ACC112 (cell line): ENCODE data around the gene ADO.

Experiments used
- H2AFZ ChIP-seq: fragments of 200-600 bp; sonication (generic); one replicate; pipeline ENCODE4 v1.6.0; 2017; ENCODE audit warnings: antibody characterized with exemption, low read length; ENCODE audit not compliant: unreplicated experiment
- H3K27ac ChIP-seq: fragments of 200-600 bp; sonication (generic); 2 replicates; pipeline ENCODE4 v1.5.1; 2014; ENCODE audit warnings: low read depth, mild to moderate bottlenecking, antibody characterized with exemption, low read length, moderate library complexity
- H3K27me3 ChIP-seq: fragments of 200-600 bp; sonication (generic); 2 replicates; pipeline ENCODE4 v1.6.1; 2014; ENCODE audit warnings: mild to moderate bottlenecking, antibody characterized with exemption, low read length, moderate library complexity, mixed read lengths; ENCODE audit not compliant: insufficient read depth
- H3K36me3 ChIP-seq: fragments of 200-600 bp; sonication (generic); 2 replicates; pipeline ENCODE4 v1.6.1; 2016; ENCODE audit warnings: mild to moderate bottlenecking, antibody characterized with exemption, low read length, moderate library complexity, mixed read lengths; ENCODE audit not compliant: insufficient read depth
- H3K4me1 ChIP-seq: fragments of 200-600 bp; sonication (generic); one replicate; pipeline ENCODE4 v1.6.1; 2016; ENCODE audit warnings: low read length, mixed read lengths; ENCODE audit not compliant: insufficient read depth, unreplicated experiment, control insufficient read depth
- H3K4me3 ChIP-seq: fragments of 200-600 bp; sonication (generic); 2 replicates; pipeline ENCODE4 v1.5.1; 2014; ENCODE audit warnings: mild to moderate bottlenecking, low read depth, low read length
- H3K79me2 ChIP-seq: fragments of 200-600 bp; sonication (generic); one replicate; pipeline ENCODE4 v1.6.0; 2016; ENCODE audit warnings: low read length; ENCODE audit not compliant: control insufficient read depth, unreplicated experiment, insufficient read depth

Gene ADO

GRCh38 chr10:62804356-62805230 is at the start of gene ADO:
TSS of gene ADO (plus strand) at chr10:62804720. CDS start at chr10:62805060, 340 bp downstream.
- Histone ChIP-seq H3K36me3 (no peaks in the 10 kb centered on the region), H3K79me2 (peaks cover 39% of the 10 kb centered on the region), H3K27ac (peak within 1 kb of the TSS; percentile 87), H3K4me3 (peak within 1 kb of the TSS; percentile 95), H2AFZ (peak within 1 kb of the TSS; percentile 90), H3K27me3 (no peaks in the 10 kb centered on the region), H3K4me1 (peaks cover 9% of the 10 kb centered on the region)

- Histone ChIP-seq H3K27ac (no peak overlapping the region), H3K27me3 (peaks cover 35% of the 10 kb centered on the region), H2AFZ (no peak overlapping the region), H3K4me1 (no peaks in the 10 kb centered on the region), H3K4me3 (no peak overlapping the region), H3K79me2 (no peaks in the 10 kb centered on the region), H3K36me3 (no peaks in the 10 kb centered on the region)
These were observed 49.6 kb upstream of the ADO start for GRCh38 chr10:62754963-62755362.

GRCh38 chr10:62755662-62756653 is 48.6 kb upstream of the ADO start:
- Histone ChIP-seq H3K27ac (no peak overlapping the region), H3K36me3 (no peaks in the 10 kb centered on the region), H3K4me1 (no peaks in the 10 kb centered on the region), H3K79me2 (no peaks in the 10 kb centered on the region), H2AFZ (no peak overlapping the region), H3K27me3 (peaks cover 35% of the 10 kb centered on the region), H3K4me3 (no peak overlapping the region)

- Histone ChIP-seq H3K36me3 (no peaks in the 10 kb centered on the region), H3K79me2 (no peaks in the 10 kb centered on the region), H3K27ac (no peak overlapping the region), H3K4me1 (no peaks in the 10 kb centered on the region), H3K4me3 (no peak overlapping the region), H3K27me3 (peaks cover 19% of the 10 kb centered on the region), H2AFZ (no peak overlapping the region)
These were observed 44.8 kb upstream of the ADO start for GRCh38 chr10:62759599-62760175.

GRCh38 chr10:62760401-62760800 is 44.1 kb upstream of the ADO start:
- no peaks in the 10 kb centered on the region for H3K4me1 ChIP-seq
- H2AFZ ChIP-seq = no peak overlapping the region
- no peaks in the 10 kb centered on the region for H3K36me3 ChIP-seq
- no peak overlapping the region for H3K4me3 ChIP-seq
- H3K79me2 ChIP-seq = no peaks in the 10 kb centered on the region
- H3K27me3 ChIP-seq = peaks cover 15% of the 10 kb centered on the region
- no peak overlapping the region for H3K27ac ChIP-seq

GRCh38 chr10:62761115-62761514 is 43.4 kb upstream of the ADO start:
- Histone ChIP-seq H3K4me3 (no peak overlapping the region), H3K27me3 (peaks cover 8% of the 10 kb centered on the region; the same call in 1 of the 2 replicates), H3K36me3 (no peaks in the 10 kb centered on the region), H3K79me2 (no peaks in the 10 kb centered on the region), H3K27ac (no peak overlapping the region), H2AFZ (no peak overlapping the region), H3K4me1 (no peaks in the 10 kb centered on the region)

- Histone ChIP-seq H2AFZ (no peak overlapping the region), H3K36me3 (no peaks in the 10 kb centered on the region), H3K4me3 (no peak overlapping the region), H3K79me2 (no peaks in the 10 kb centered on the region), H3K27ac (no peak overlapping the region), H3K4me1 (no peaks in the 10 kb centered on the region), H3K27me3 (no peaks in the 10 kb centered on the region)
These were observed 41.4 kb upstream of the ADO start for GRCh38 chr10:62763155-62763554.

- no peaks in the 10 kb centered on the region for H3K36me3 ChIP-seq
- H2AFZ ChIP-seq = no peak overlapping the region
- H3K79me2 ChIP-seq = no peaks in the 10 kb centered on the region
- no peak overlapping the region for H3K27ac ChIP-seq
- no peaks in the 10 kb centered on the region for H3K4me1 ChIP-seq
- H3K27me3 ChIP-seq = no peaks in the 10 kb centered on the region
- H3K4me3 ChIP-seq = no peak overlapping the region
These were observed 40.5 kb upstream of the ADO start for GRCh38 chr10:62764011-62764410.

GRCh38 chr10:62765726-62766125 is 38.8 kb upstream of the ADO start:
- H3K4me1 ChIP-seq = peaks cover 5% of the 10 kb centered on the region
- H3K4me3 ChIP-seq = no peak overlapping the region
- no peak overlapping the region for H2AFZ ChIP-seq
- no peak overlapping the region for H3K27ac ChIP-seq
- no peaks in the 10 kb centered on the region for H3K36me3 ChIP-seq
- H3K79me2 ChIP-seq = no peaks in the 10 kb centered on the region
- no peaks in the 10 kb centered on the region for H3K27me3 ChIP-seq

GRCh38 chr10:62766386-62766785 is 38.1 kb upstream of the ADO start:
- Histone ChIP-seq H3K36me3 (no peaks in the 10 kb centered on the region), H3K27me3 (no peaks in the 10 kb centered on the region), H3K27ac (no peak overlapping the region), H3K79me2 (no peaks in the 10 kb centered on the region), H3K4me1 (peaks cover 5% of the 10 kb centered on the region), H2AFZ (no peak overlapping the region), H3K4me3 (no peak overlapping the region)
